Neural cell (in vitro differentiated cells): ENCODE data around the gene CCDC179. TPM values are rescaled to one million over a fixed set of nuclear protein-coding genes. Genes with fewer than 3 reads are reported as not detected.

ENCODE experiments used
- H2AFZ ChIP-seq: fragments of 200-600, 300-800 bp; sonication (generic), shearing (Covaris generic); 2 replicates; pipeline ENCODE4 v1.6.0; 2014; ENCODE audit warnings: low read depth, mild to moderate bottlenecking, antibody characterized with exemption, low read length, moderate library complexity
- H3F3A ChIP-seq: fragments of 200-600 bp; shearing (Covaris generic); 2 replicates; pipeline ENCODE4 v1.6.1; 2016; ENCODE audit warnings: mild to moderate bottlenecking, moderate library complexity, mixed read lengths, antibody characterized with exemption, low read length; ENCODE audit not compliant: insufficient read depth, poor library complexity, severe bottlenecking
- H3K27ac ChIP-seq: fragments of 200-600, 300-800 bp; sonication (generic), shearing (Covaris generic); 2 replicates; pipeline ENCODE4 v1.5.1; 2014; ENCODE audit warnings: mild to moderate bottlenecking, low read length, moderate library complexity
- H3K27me3 ChIP-seq: fragments of 300-800, 200-600 bp; sonication (generic), shearing (Covaris generic); 2 replicates; pipeline ENCODE4 v1.6.0; 2014; ENCODE audit warnings: mild to moderate bottlenecking, low read depth, low read length, moderate library complexity; ENCODE audit not compliant: insufficient read depth
- H3K36me3 ChIP-seq: fragments of 300-800, 200-600 bp; sonication (generic), shearing (Covaris generic); 2 replicates; pipeline ENCODE4 v1.5.1; 2014; ENCODE audit warnings: mild to moderate bottlenecking, antibody characterized with exemption, low read length, moderate library complexity; ENCODE audit not compliant: insufficient read depth
- H3K4me2 ChIP-seq: fragments of 300-800, 200-600 bp; sonication (generic), shearing (Covaris generic); 2 replicates; pipeline ENCODE4 v1.6.0; 2014; ENCODE audit warnings: mild to moderate bottlenecking, low read length
- H3K4me3 ChIP-seq: fragments of 300-800, 200-600 bp; sonication (generic), shearing (Covaris generic); 2 replicates; pipeline ENCODE4 v1.5.1; 2014; ENCODE audit warnings: mild to moderate bottlenecking, low read length, moderate library complexity
- H3K79me2 ChIP-seq: fragments of 200-600 bp; shearing (Covaris generic); replicated peaks from 2 replicates; pipeline ENCODE4 v1.6.0; 2014; ENCODE audit warnings: mild to moderate bottlenecking, low read length, moderate library complexity; ENCODE audit not compliant: insufficient read depth
- H3K9ac ChIP-seq: fragments of 300-800, 200-600 bp; sonication (generic), shearing (Covaris generic); 2 replicates; pipeline ENCODE4 v1.6.1; 2016; ENCODE audit warnings: mild to moderate bottlenecking, low read length, mixed read lengths
- H3K9me2 ChIP-seq: fragments of 200-600 bp; shearing (Covaris generic); 2 replicates; pipeline ENCODE4 v1.6.1; 2016; ENCODE audit warnings: mild to moderate bottlenecking, low read length, mixed read lengths; ENCODE audit not compliant: insufficient read depth
- H3K9me3 ChIP-seq: fragments of 200-600, 300-800 bp; sonication (generic), shearing (Covaris generic); 2 replicates; pipeline ENCODE4 v1.6.1; 2016; ENCODE audit warnings: mild to moderate bottlenecking, mixed run types, low read length, moderate library complexity, mixed read lengths
- H4K20me1 ChIP-seq: fragments of 200-600 bp; shearing (Covaris generic); 2 replicates; pipeline ENCODE4 v1.6.1; 2016; ENCODE audit warnings: mild to moderate bottlenecking, mixed run types; ENCODE audit not compliant: insufficient read depth
- CTCF ChIP-seq: fragments of 450-650 bp; IDR thresholded peaks from 2 replicates; pipeline ENCODE4 v1.5.1; 2014; ENCODE audit warnings: antibody characterized with exemption, mild to moderate bottlenecking, moderate library complexity; ENCODE audit not compliant: poor library complexity, severe bottlenecking
- EP300 ChIP-seq: fragments of 450-650 bp; conservative IDR thresholded peaks from 2 replicates; pipeline ENCODE4 v1.6.1; 2014; ENCODE audit warnings: antibody characterized with exemption, mild to moderate bottlenecking, moderate library complexity; ENCODE audit not compliant: poor library complexity, severe bottlenecking
- EZH2 ChIP-seq: fragments of 200-600, 300-800 bp; shearing (Covaris generic), sonication (generic); IDR thresholded peaks from 2 replicates; pipeline ENCODE4 v1.6.1; 2014; ENCODE audit warnings: antibody characterized with exemption, low read length, borderline replicate concordance, mild to moderate bottlenecking; ENCODE audit not compliant: insufficient read depth, poor library complexity, severe bottlenecking
- MXI1 ChIP-seq: fragments of 450-650 bp; conservative IDR thresholded peaks from 2 replicates; pipeline ENCODE4 v1.6.1; 2014; ENCODE audit warnings: antibody characterized with exemption, mild to moderate bottlenecking; ENCODE audit not compliant: poor library complexity, severe bottlenecking
- POLR2AphosphoS5 ChIP-seq: IDR thresholded peaks from 2 replicates; pipeline ENCODE4 v1.6.1; 2012
- RAD21 ChIP-seq: fragments of 450-650 bp; conservative IDR thresholded peaks from 2 replicates; pipeline ENCODE4 v1.6.1; 2014; ENCODE audit warnings: antibody characterized with exemption, mild to moderate bottlenecking, moderate library complexity
- REST ChIP-seq: IDR thresholded peaks from 2 replicates; pipeline ENCODE4 v1.6.1; 2012; ENCODE audit warnings: borderline replicate concordance
- SMC3 ChIP-seq: fragments of 450-650 bp; conservative IDR thresholded peaks from 2 replicates; pipeline ENCODE4 v1.6.1; 2014; ENCODE audit warnings: antibody characterized with exemption, mild to moderate bottlenecking, moderate library complexity; ENCODE audit not compliant: poor library complexity
- TAF1 ChIP-seq: IDR thresholded peaks from 2 replicates; pipeline ENCODE4 v1.6.1; 2012; ENCODE audit warnings: low read depth
- polyA plus RNA-seq: library from polyadenylated mRNA; depleted of rRNA; stranded (reverse); fragments of >200 nt; gene quantifications from 2 replicates; pipeline ENCODE4 v1.2.3, GENCODE V29; 2014

CCDC179 gene
- polyA plus RNA-seq, 1 donor from 2014 or later, result not detected

GRCh38 chr11:22807855-22808570, 52.3 kb downstream of the CCDC179 start:
- Histone ChIP-seq H3K27me3 (no peaks in the 10 kb centered on the region), H3K9me3 (no peaks in the 10 kb centered on the region), H3K27ac (no peak overlapping the region), H3K9me2 (no peaks in the 10 kb centered on the region), H2AFZ (no peak overlapping the region), H3K36me3 (no peaks in the 10 kb centered on the region), H3K79me2 (no peaks in the 10 kb centered on the region), H3K9ac (no peak overlapping the region), H3K4me3 (no peak overlapping the region), H3F3A (no peaks in the 10 kb centered on the region), H3K4me2 (no peak overlapping the region), H4K20me1 (no peaks in the 10 kb centered on the region)
- TF ChIP-seq EZH2 (no peak), POLR2AphosphoS5 (no peak), CTCF (no peak), EP300 (no peak), REST (no peak), MXI1 (no peak), TAF1 (no peak), RAD21 (no peak), SMC3 (no peak)

GRCh38 chr11:22807391-22807790, 52.9 kb downstream of the CCDC179 start:
- TF ChIP-seq REST (no peak), POLR2AphosphoS5 (no peak), EZH2 (no peak), SMC3 (no peak), TAF1 (no peak), RAD21 (no peak), MXI1 (no peak), EP300 (no peak), CTCF (no peak)
- Histone ChIP-seq H3K27ac (no peak overlapping the region), H4K20me1 (no peaks in the 10 kb centered on the region), H3K79me2 (no peaks in the 10 kb centered on the region), H3K9me3 (no peaks in the 10 kb centered on the region), H3K36me3 (no peaks in the 10 kb centered on the region), H3K9me2 (no peaks in the 10 kb centered on the region), H3K4me3 (no peak overlapping the region), H3K9ac (no peak overlapping the region), H3K27me3 (no peaks in the 10 kb centered on the region), H2AFZ (no peak overlapping the region), H3F3A (no peaks in the 10 kb centered on the region), H3K4me2 (no peak overlapping the region)
